OCI-LY1 (cell line): Measurements from ENCODE around the gene PTPRF.
"Not testable (repeated sequence)": the region's sequence is repeated elsewhere in the genome, so short reads cannot be mapped to it uniquely, and the experiment has no call there.

Experiments
- H2AFZ ChIP-seq: fragments of 200-600 bp; sonication (generic), shearing (Covaris generic); 2 replicates; pipeline ENCODE4 v1.6.0; 2014; ENCODE audit warnings: antibody characterized with exemption, mild to moderate bottlenecking, low read length
- H3F3A ChIP-seq: fragments of 200-600 bp; sonication (generic), shearing (Covaris generic); 2 replicates; pipeline ENCODE4 v1.6.0; 2014; ENCODE audit warnings: mild to moderate bottlenecking, antibody characterized with exemption, low read length, moderate library complexity; ENCODE audit not compliant: insufficient read depth
- H3K27ac ChIP-seq: fragments of 200-600 bp; sonication (generic); 2 replicates; pipeline ENCODE4 v1.5.1; 2014; ENCODE audit warnings: low read length, mixed run types, mild to moderate bottlenecking, low read depth; ENCODE audit not compliant: poor library complexity, severe bottlenecking
- H3K27me3 ChIP-seq: fragments of 200-600 bp; sonication (generic); 2 replicates; pipeline ENCODE4 v1.6.0; 2014; ENCODE audit warnings: antibody characterized with exemption, mild to moderate bottlenecking, low read length, moderate library complexity; ENCODE audit not compliant: insufficient read depth
- H3K36me3 ChIP-seq: fragments of 200-600 bp; sonication (generic); 2 replicates; pipeline ENCODE4 v1.6.1; 2014; ENCODE audit warnings: mild to moderate bottlenecking, antibody characterized with exemption, low read length, moderate library complexity, mixed read lengths; ENCODE audit not compliant: insufficient read depth
- H3K4me1 ChIP-seq: fragments of 200-600 bp; sonication (generic); 2 replicates; pipeline ENCODE4 v1.5.1; 2014; ENCODE audit warnings: mild to moderate bottlenecking, low read length, moderate library complexity; ENCODE audit not compliant: insufficient read depth, severe bottlenecking
- H3K4me2 ChIP-seq: fragments of 200-600 bp; sonication (generic), shearing (Covaris generic); 2 replicates; pipeline ENCODE4 v1.6.1; 2014; ENCODE audit warnings: low read length
- H3K4me3 ChIP-seq: fragments of 200-600 bp; sonication (generic); 2 replicates; pipeline ENCODE4 v1.5.1; 2014; ENCODE audit warnings: low read length, low read depth, mild to moderate bottlenecking, mixed read lengths; ENCODE audit not compliant: poor library complexity, severe bottlenecking
- H3K79me2 ChIP-seq: fragments of 200-600 bp; shearing (Covaris generic); 2 replicates; pipeline ENCODE4 v1.6.1; 2016; ENCODE audit warnings: mixed run types, low read length, mixed read lengths; ENCODE audit not compliant: insufficient read depth
- H3K9ac ChIP-seq: fragments of 200-600 bp; sonication (generic), shearing (Covaris generic); 2 replicates; pipeline ENCODE4 v1.6.1; 2014; ENCODE audit warnings: mild to moderate bottlenecking, low read length, mixed read lengths
- H3K9me2 ChIP-seq: fragments of 200-600 bp; sonication (generic), shearing (Covaris generic); 2 replicates; pipeline ENCODE4 v1.6.1; 2014; ENCODE audit warnings: low read depth, mild to moderate bottlenecking, low read length, mixed read lengths
- H3K9me3 ChIP-seq: fragments of 200-600 bp; shearing (Covaris generic); 2 replicates; pipeline ENCODE4 v1.6.1; 2014; ENCODE audit warnings: low read length, mixed read lengths
- H4K20me1 ChIP-seq: fragments of 200-600 bp; sonication (generic), shearing (Covaris generic); 2 replicates; pipeline ENCODE4 v1.6.0; 2016; ENCODE audit warnings: mild to moderate bottlenecking, low read length; ENCODE audit not compliant: insufficient read depth
- CTCF ChIP-seq: fragments of 200-600 bp; sonication (generic), shearing (Covaris generic); IDR thresholded peaks from 2 replicates; pipeline ENCODE4 v1.5.1; 2017; ENCODE audit warnings: mild to moderate bottlenecking, antibody characterized with exemption, low read length, moderate library complexity, mixed read lengths
- EZH2 ChIP-seq: fragments of 200-600 bp; sonication (generic), shearing (Covaris generic); IDR thresholded peaks from 2 replicates; pipeline ENCODE4 v1.8.0; 2017; ENCODE audit warnings: borderline replicate concordance, mixed run types, mild to moderate bottlenecking, antibody characterized with exemption, low read length, moderate library complexity, mixed read lengths

The PTPRF gene

GRCh38 chr1:43546388-43547100, 15.9 kb downstream of the PTPRF start:
- Histone ChIP-seq H3K27me3 (no peaks in the 10 kb centered on the region), H3K4me3 (no peak overlapping the region), H3K79me2 (no peaks in the 10 kb centered on the region), H3K36me3 (no peaks in the 10 kb centered on the region), H3K9ac (no peak overlapping the region), H3K4me2 (no peak overlapping the region), H3K9me2 (no peaks in the 10 kb centered on the region), H3K27ac (no peak overlapping the region), H2AFZ (no peak overlapping the region), H4K20me1 (no peaks in the 10 kb centered on the region), H3K9me3 (no peaks in the 10 kb centered on the region), H3F3A (no peaks in the 10 kb centered on the region), H3K4me1 (peaks cover 3% of the 10 kb centered on the region)
- no peak for TF ChIP-seq CTCF
- no peak for TF ChIP-seq EZH2

- Histone ChIP-seq H2AFZ (no peak overlapping the region), H3K9ac (no peak overlapping the region), H3K4me3 (no peak overlapping the region), H3K4me1 (peaks cover 3% of the 10 kb centered on the region), H3K4me2 (no peak overlapping the region), H3K27ac (no peak overlapping the region), H3K79me2 (no peaks in the 10 kb centered on the region), H4K20me1 (no peaks in the 10 kb centered on the region), H3K27me3 (no peaks in the 10 kb centered on the region), H3K9me3 (no peaks in the 10 kb centered on the region), H3K36me3 (no peaks in the 10 kb centered on the region), H3K9me2 (no peaks in the 10 kb centered on the region), H3F3A (no peaks in the 10 kb centered on the region)
- TF ChIP-seq EZH2 (no peak), CTCF (no peak)
Measured at GRCh38 chr1:43547538-43548072, 16.9 kb downstream of the PTPRF start.

GRCh38 chr1:43548285-43549271, 17.9 kb downstream of the PTPRF start:
- Histone ChIP-seq H3K27me3 (no peaks in the 10 kb centered on the region), H3K79me2 (no peaks in the 10 kb centered on the region), H3K36me3 (no peaks in the 10 kb centered on the region), H3K4me1 (peaks cover 3% of the 10 kb centered on the region), H3K4me2 (no peak overlapping the region), H3K27ac (no peak overlapping the region), H3F3A (no peaks in the 10 kb centered on the region), H3K9ac (no peak overlapping the region), H3K4me3 (no peak overlapping the region), H2AFZ (no peak overlapping the region), H4K20me1 (no peaks in the 10 kb centered on the region), H3K9me3 (no peaks in the 10 kb centered on the region), H3K9me2 (no peaks in the 10 kb centered on the region)
- TF ChIP-seq EZH2, result no peak
- TF ChIP-seq CTCF, result no peak

- H3K4me3 ChIP-seq, H3K79me2 ChIP-seq, H3K4me2 ChIP-seq, H2AFZ ChIP-seq, H4K20me1 ChIP-seq, H3K9ac ChIP-seq, H3K9me2 ChIP-seq, H3K27ac ChIP-seq, H3K27me3 ChIP-seq, H3F3A ChIP-seq, H3K4me1 ChIP-seq, H3K9me3 ChIP-seq, H3K36me3 ChIP-seq: not testable (repeated sequence)
Measured at GRCh38 chr1:43549394-43549793, 18.7 kb downstream of the PTPRF start.
